Left lung (tissue), 10 donors: ENCODE measurements around the gene RAB18. TPM values are rescaled to one million over a fixed set of nuclear protein-coding genes. Genes with fewer than 3 reads are reported as not detected.
"Not testable (repeated sequence)": the region's sequence is repeated elsewhere in the genome, so short reads cannot be mapped to it uniquely, and the experiment has no call there.

Source experiments
- ATAC-seq: fragments of 200-7000 bp; cut with Tn5 transposase; one replicate; pipeline ENCODE4 v1.9.1; 2020; ENCODE audit warnings: moderate library complexity
- DNase-seq, 4 donors: peaks; one replicate each; pipeline ENCODE4 v3.0.0-alpha.2; 2013 to 2020
- H3K27ac ChIP-seq, 2 donors: fragments of 200-600 bp; sonication (generic) in 1 of 2; one replicate each; pipeline versions ENCODE4 v1.5.0 to v1.8.0; 2020 to 2021
- H3K27me3 ChIP-seq, 2 donors: fragments of 200-600 bp; sonication (generic) in 1 of 2; one replicate each; pipeline versions ENCODE4 v1.5.0 to v1.8.0; 2020 to 2021
- H3K36me3 ChIP-seq, 2 donors: fragments of 200-600 bp; sonication (generic) in 1 of 2; one replicate each; pipeline versions ENCODE4 v1.5.0 to v1.8.0; 2020 to 2021
- H3K4me1 ChIP-seq, 2 donors: fragments of 200-600 bp; one replicate each; pipeline ENCODE4 v1.8.0; 2021
- H3K4me3 ChIP-seq, 2 donors: fragments of 200-600 bp; sonication (generic) in 1 of 2; one replicate each; pipeline versions ENCODE4 v1.5.0 to v1.8.0; 2020 to 2021; ENCODE audit warnings: mild to moderate bottlenecking in 1 of 2
- H3K9me3 ChIP-seq, 2 donors: fragments of 200-600 bp; sonication (generic) in 1 of 2; one replicate each; pipeline versions ENCODE4 v1.5.0 to v1.8.0; 2020 to 2021
- CTCF ChIP-seq, 2 donors: fragments of 200-600 bp; sonication (generic) in 1 of 2; IDR thresholded peaks; one replicate each; pipeline versions ENCODE4 v1.5.0 to v1.8.0; 2021; ENCODE audit warnings: antibody characterized with exemption in 2 of 2
- intact Hi-C, 2 donors: fragments of 100-400 bp; cut with DNase I; formaldehyde crosslinking; loops; one replicate each; pipeline versions ENCODE4 v1.11.2 to v1.14.2; 2022
- polyA plus RNA-seq, 6 donors: library from polyadenylated mRNA; unstranded; fragments of 120-200 nt; gene quantifications; one replicate each; pipeline ENCODE4 v1.2.1, GENCODE V29; 2013; ENCODE audit not compliant: insufficient read length in 6 of 6
- total RNA-seq, 2 donors: library from RNA; stranded (reverse); fragmentation: NEBNext Ultra II Directional; extraction: Animal tissue kit (Norgen Biotek cat#: 25700); gene quantifications; one replicate each; pipeline ENCODE4 v1.2.1, GENCODE V29; 2021
- donor health status: DM: no; HTN: yes; CAD: no.
- donor health status: DM: no; HTN: no; CAD: no.

RAB18 gene
- total and polyA plus RNA-seq, 8 donors = 80.6 to 115 (median 100) TPM

GRCh38 chr10:27569946-27570345 is 65.8 kb downstream of the RAB18 start:
- Histone ChIP-seq H3K4me3 (no peak overlapping the region), H3K27ac (no peak overlapping the region), H3K27me3 (no peaks in the 10 kb centered on the region), H3K4me1 (peaks cover 0 to 11% of the 10 kb centered on the region in 2 donors), H3K9me3 (no peaks in the 10 kb centered on the region), H3K36me3 (no peaks in the 10 kb centered on the region)
- peak in 1 of 4 donors; percentile 20 for DNase-seq
- intact Hi-C loops = no loop called here
- ATAC-seq = no peak
- TF ChIP-seq CTCF (IDR thresholded peaks at IDR 0.05) = no peak

GRCh38 chr10:27577038-27577437 is 72.9 kb downstream of the RAB18 start:
- H3K9me3 ChIP-seq, H3K27me3 ChIP-seq, H3K4me3 ChIP-seq, ATAC-seq, DNase-seq, H3K27ac ChIP-seq, H3K4me1 ChIP-seq, intact Hi-C loops, H3K36me3 ChIP-seq: not testable (repeated sequence)

GRCh38 chr10:27578316-27578715 is 74.2 kb downstream of the RAB18 start:
- H3K9me3 ChIP-seq = no peaks in the 10 kb centered on the region
- no peaks in the 10 kb centered on the region for H3K36me3 ChIP-seq
- H3K4me1 ChIP-seq = no peaks in the 10 kb centered on the region
- no peak for TF ChIP-seq CTCF (IDR thresholded peaks at IDR 0.05)
- no peak overlapping the region for H3K4me3 ChIP-seq
- DNase-seq (peak in 1 of 4 donors; percentile 11), ATAC-seq (no peak)
- H3K27me3 ChIP-seq = no peaks in the 10 kb centered on the region
- intact Hi-C loops = no loop called here
- no peak overlapping the region for H3K27ac ChIP-seq

GRCh38 chr10:27581225-27581624 is 77.1 kb downstream of the RAB18 start:
- Histone ChIP-seq H3K36me3 (no peaks in the 10 kb centered on the region), H3K4me3 (no peak overlapping the region), H3K27ac (no peak overlapping the region), H3K9me3 (no peaks in the 10 kb centered on the region), H3K4me1 (no peaks in the 10 kb centered on the region), H3K27me3 (no peaks in the 10 kb centered on the region)
- intact Hi-C loops = no loop called here
- no peak for TF ChIP-seq CTCF (IDR thresholded peaks at IDR 0.05)
- DNase-seq = no peak
- ATAC-seq = no peak

GRCh38 chr10:27584302-27584701 is 80.2 kb downstream of the RAB18 start:
- TF ChIP-seq CTCF (IDR thresholded peaks at IDR 0.05) = no peak
- ATAC-seq (no peak), DNase-seq (no peak)
- Histone ChIP-seq H3K27me3 (no peaks in the 10 kb centered on the region), H3K27ac (no peak overlapping the region), H3K4me3 (no peak overlapping the region), H3K4me1 (no peaks in the 10 kb centered on the region), H3K9me3 (peaks cover 0 to 2% of the 10 kb centered on the region in 2 donors), H3K36me3 (no peaks in the 10 kb centered on the region)
- intact Hi-C loops = no loop called here

Other genes starting within 250 kb of the RAB18 start
- 1 to 10 TPM in 1 of 2 donors, under 1 TPM in 1; 0.29 to 1.3 TPM for gene MKX, start 241.5 kb downstream of the RAB18 start, total RNA-seq
- 1 to 10 TPM in 2 of 6 donors, under 1 TPM in 4; 0.68 to 1.3 (median 0.88) TPM for gene MKX, start 241.5 kb downstream of the RAB18 start, polyA plus RNA-seq